ENCODE data around the gene EFCAB6.

The EFCAB6 gene

DNA sequence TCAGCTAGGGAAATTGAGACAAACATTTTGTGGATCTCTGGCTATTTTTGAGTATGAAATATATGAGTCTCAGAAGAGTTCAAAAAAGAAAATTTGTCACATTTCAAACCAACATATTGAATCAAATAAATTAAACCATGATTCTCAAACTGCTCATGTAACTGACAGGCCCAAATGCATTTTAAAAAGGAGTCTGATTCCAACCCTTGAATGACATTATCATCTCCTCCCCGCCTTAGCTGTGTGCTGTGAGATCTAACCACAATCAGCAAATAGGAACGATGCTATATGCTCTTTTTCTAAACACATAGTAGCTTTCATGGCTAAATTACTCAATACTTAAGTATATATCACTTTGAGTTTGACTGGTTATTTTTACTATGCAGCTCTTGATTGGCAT is 57.1 kb downstream of the EFCAB6 start:
- Mint-ChIP-seq H3K4me1 (no peaks in the 10 kb centered on the region), H3K36me3 (no peaks in the 10 kb centered on the region), H3K27ac (no peak overlapping the region), H3K27me3 (peaks cover 7% of the 10 kb centered on the region), H3K9me3 (peaks cover 6% of the 10 kb centered on the region), H3K4me3 (no peak overlapping the region)

DNA sequence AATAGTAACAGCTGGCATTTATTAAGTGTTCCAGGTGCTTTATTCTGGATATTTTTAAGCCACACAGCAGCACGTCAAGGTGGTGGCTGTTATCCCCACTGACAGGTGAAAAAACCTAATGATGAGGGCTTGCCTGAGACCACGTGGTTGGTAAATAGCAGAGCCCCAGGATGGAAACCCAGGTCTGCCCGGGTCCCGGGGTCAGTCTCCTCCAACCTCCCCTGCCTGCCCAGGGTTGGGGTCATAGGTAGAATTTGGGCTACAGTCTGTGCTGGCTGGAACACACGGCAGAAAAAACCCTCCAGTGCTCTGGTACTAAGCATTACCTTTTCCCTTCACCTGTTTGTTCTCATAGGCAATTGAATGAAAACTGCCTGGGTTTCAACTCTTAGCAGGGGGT is 57.9 kb downstream of the EFCAB6 start:
- Mint-ChIP-seq H3K36me3 (no peaks in the 10 kb centered on the region), H3K9me3 (peaks cover 6% of the 10 kb centered on the region), H3K27ac (no peak overlapping the region), H3K4me1 (no peaks in the 10 kb centered on the region), H3K27me3 (peaks cover 7% of the 10 kb centered on the region), H3K4me3 (no peak overlapping the region)

DNA sequence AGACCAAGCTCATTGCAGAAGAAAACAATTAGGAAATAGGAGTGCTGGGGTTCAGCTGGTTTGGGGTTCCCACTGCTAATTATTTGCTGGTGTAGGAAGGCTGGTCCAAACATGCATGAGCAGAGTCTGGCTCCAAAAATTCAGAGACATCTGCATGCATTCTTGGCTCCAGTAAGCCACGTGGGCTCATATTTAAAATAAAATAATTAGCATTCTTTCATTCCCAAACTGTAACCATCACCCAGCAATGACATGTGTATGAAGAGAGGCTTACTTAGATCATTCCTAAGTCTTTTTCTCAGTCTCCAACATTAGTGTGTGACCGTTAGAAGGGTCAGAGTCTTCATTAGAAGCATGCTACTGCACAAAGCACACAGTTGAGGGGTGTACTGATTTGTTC is 58.4 kb downstream of the EFCAB6 start:
- H3K27me3 Mint-ChIP-seq, result peaks cover 12% of the 10 kb centered on the region
- H3K36me3 Mint-ChIP-seq, result no peaks in the 10 kb centered on the region
- H3K9me3 Mint-ChIP-seq, result peaks cover 6% of the 10 kb centered on the region
- no peak overlapping the region for H3K4me3 Mint-ChIP-seq
- H3K27ac Mint-ChIP-seq, result no peak overlapping the region
- no peaks in the 10 kb centered on the region for H3K4me1 Mint-ChIP-seq

DNA sequence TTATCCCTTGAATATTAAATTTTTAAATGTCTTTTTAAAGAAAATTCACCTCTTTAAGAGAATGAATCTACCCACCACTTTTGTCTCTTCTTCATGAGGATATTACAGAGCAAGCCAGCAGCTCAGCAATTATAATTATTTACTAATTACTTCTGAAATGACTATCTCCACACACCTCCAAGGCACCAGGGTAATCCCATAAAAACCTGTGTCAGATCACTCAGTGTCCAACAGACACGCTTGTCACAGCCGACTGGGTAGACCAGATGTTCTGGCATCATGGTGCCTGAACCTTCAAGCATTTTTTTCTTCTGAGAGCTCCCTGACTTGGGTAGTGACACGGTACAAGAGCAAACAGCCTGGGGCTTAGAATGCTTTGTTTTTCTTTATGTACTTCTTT is 61.4 kb downstream of the EFCAB6 start:
- H3K4me3 Mint-ChIP-seq, result no peak overlapping the region
- no peaks in the 10 kb centered on the region for H3K9me3 Mint-ChIP-seq
- H3K27ac Mint-ChIP-seq, result no peak overlapping the region
- H3K36me3 Mint-ChIP-seq, result no peaks in the 10 kb centered on the region
- H3K27me3 Mint-ChIP-seq, result peaks cover 11% of the 10 kb centered on the region
- H3K4me1 Mint-ChIP-seq, result no peaks in the 10 kb centered on the region

DNA sequence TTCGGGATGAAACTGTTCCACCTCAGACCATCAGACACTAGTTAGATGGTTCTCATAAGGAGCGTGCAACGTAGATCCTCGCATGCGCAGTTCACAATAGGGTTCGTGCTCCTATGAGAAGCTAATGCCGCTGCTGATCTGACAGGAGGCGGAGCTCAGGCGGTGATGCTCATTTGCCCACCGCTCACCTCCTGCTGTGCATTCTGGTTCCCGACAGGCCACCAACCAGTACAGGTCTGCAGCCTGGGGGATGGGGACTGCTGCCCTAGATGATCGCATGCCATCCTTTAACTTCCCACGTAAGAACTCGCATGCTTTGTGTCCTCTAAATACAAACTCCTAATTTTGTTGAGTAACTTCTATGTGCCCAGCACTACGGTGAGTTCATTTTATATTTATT is 62.6 kb downstream of the EFCAB6 start:
- Mint-ChIP-seq H3K27ac (no peak overlapping the region), H3K27me3 (peaks cover 11% of the 10 kb centered on the region), H3K4me1 (no peaks in the 10 kb centered on the region), H3K4me3 (no peak overlapping the region), H3K36me3 (no peaks in the 10 kb centered on the region), H3K9me3 (no peaks in the 10 kb centered on the region)

DNA sequence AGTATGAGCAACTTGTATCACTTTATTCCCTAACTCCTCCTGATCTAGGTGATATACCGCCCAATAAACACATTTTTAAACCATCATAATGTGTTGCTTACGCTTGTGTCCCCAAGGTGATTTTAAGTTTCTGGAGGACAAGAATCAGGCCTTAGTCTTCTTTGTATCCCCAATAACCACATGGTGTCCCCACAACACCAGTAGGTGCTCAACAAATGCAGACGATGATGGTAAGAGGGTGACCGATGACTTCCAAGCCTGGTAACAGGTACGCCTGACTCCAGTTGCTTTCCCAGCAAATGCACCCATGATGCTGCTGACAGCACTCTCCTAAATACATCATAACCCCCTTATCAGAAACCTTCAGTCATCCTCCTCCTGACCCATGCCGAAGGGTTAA is 64.2 kb downstream of the EFCAB6 start:
- Mint-ChIP-seq H3K36me3 (no peaks in the 10 kb centered on the region), H3K27ac (no peak overlapping the region), H3K4me1 (no peaks in the 10 kb centered on the region), H3K27me3 (peaks cover 15% of the 10 kb centered on the region), H3K9me3 (no peaks in the 10 kb centered on the region), H3K4me3 (no peak overlapping the region)

DNA sequence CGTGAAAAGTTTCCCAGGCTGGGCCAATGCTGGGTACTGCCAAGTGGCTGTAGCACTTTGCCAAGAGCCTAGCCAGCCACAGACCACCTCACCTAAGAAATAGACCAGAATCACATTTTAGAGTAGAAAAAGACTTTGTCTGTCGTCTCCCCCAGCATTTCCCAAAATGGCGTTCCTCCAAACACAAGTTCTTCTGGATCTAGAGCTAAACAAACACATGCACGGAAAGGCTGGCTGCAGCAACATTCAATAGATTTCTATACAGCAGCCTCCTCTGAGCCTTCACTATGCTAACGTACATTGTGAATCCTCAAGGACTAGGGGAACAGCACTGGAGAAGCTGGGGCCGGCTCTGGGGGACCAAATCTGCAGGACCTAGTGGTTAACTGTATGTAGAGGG is 65.0 kb downstream of the EFCAB6 start:
- no peaks in the 10 kb centered on the region for H3K4me1 Mint-ChIP-seq
- H3K4me3 Mint-ChIP-seq, result no peak overlapping the region
- H3K36me3 Mint-ChIP-seq, result no peaks in the 10 kb centered on the region
- no peaks in the 10 kb centered on the region for H3K9me3 Mint-ChIP-seq
- H3K27ac Mint-ChIP-seq, result no peak overlapping the region
- H3K27me3 Mint-ChIP-seq, result peaks cover 15% of the 10 kb centered on the region

DNA sequence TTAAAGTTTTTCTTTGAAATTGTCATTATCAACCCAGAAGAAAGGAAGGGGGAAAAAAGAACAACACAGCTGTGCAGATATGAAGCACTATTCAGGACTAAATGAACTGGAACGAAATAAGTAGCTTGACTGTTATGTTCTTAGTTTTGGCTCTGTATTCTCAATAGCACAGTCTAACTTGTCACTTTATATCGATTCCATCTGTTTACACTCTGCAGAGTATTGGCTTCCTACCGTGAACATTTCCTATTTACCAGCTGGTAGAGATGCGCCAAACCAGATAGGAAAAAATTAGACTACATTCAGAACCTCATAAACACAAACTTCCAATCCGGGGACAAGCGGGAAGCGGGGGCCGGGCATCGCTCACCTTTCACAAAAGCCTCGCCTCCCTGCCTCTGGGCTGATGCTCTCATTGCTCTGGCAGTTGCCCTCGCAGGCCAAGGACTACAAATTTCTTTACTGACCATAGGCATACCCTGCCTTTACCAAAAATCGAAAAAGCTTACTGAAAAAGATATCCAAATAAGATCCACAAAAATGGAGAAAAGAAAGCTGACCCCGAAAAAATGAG is 66.2 kb downstream of the EFCAB6 start:
- no peak overlapping the region for H3K4me3 Mint-ChIP-seq
- H3K4me1 Mint-ChIP-seq, result no peaks in the 10 kb centered on the region
- no peaks in the 10 kb centered on the region for H3K36me3 Mint-ChIP-seq
- no peak overlapping the region for H3K27ac Mint-ChIP-seq
- H3K9me3 Mint-ChIP-seq, result no peaks in the 10 kb centered on the region
- H3K27me3 Mint-ChIP-seq, result peaks cover 13% of the 10 kb centered on the region

DNA sequence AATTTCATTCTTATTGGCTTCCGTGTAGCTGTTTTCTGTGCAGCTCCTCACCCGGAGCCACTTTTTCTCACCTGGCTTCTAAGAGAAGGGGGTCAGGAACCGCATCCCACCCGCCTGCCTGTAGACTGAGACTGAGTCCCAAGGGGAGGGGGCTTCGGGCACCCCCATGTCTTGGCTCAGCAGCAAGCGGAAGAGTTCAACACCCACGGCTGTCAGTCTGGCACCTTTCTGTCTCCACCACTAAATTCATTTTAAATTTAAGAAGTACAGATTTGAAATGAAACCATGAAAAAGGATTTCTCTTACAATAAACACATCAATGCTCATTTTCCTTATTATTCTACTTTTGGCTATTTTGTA is 66.7 kb downstream of the EFCAB6 start:
- Mint-ChIP-seq H3K36me3 (no peaks in the 10 kb centered on the region), H3K27me3 (peaks cover 13% of the 10 kb centered on the region), H3K4me1 (no peaks in the 10 kb centered on the region)

DNA sequence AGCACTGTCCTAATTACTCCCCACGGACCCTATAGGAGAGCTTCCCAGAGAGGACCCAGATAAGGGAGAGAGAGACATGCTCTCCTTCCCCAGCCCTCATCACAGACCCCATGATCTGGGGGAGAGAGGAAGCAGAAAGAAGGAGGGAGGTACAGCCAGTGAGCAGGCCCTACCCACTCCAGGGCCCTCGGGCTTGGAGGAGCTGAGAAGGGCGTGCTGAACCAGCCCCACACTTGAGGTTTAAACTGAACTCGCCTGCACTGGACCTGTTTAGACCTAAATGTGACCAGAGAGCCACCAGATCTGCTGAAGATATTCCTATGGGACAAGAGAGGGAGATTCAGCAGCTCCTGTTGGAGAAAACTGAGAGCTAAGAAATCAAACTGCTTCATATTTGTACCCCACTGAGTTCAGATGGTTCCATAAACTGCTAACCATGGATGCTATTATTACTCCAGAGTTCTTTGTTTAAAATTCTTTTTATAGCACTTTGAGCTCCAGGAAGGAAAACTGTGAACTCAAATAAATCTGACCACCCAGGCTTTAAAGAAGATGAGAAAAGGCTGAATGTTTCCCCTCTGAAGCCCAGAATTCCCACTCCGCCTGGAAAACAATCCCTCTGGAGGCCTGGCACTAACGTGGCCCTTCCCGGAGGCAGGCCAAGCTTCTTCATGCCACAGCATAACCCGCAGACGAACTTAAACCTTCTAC is 67.2 kb downstream of the EFCAB6 start:
- Mint-ChIP-seq H3K4me1 (no peaks in the 10 kb centered on the region), H3K36me3 (no peaks in the 10 kb centered on the region), H3K9me3 (no peaks in the 10 kb centered on the region), H3K4me3 (no peak overlapping the region), H3K27me3 (peaks cover 12% of the 10 kb centered on the region), H3K27ac (no peak overlapping the region)

More for the DNA sequence above, 66.7 kb downstream of the EFCAB6 start:
- Mint-ChIP-seq H3K4me3 (no peak overlapping the region), H3K27ac (no peak overlapping the region), H3K9me3 (no peaks in the 10 kb centered on the region)

DNA sequence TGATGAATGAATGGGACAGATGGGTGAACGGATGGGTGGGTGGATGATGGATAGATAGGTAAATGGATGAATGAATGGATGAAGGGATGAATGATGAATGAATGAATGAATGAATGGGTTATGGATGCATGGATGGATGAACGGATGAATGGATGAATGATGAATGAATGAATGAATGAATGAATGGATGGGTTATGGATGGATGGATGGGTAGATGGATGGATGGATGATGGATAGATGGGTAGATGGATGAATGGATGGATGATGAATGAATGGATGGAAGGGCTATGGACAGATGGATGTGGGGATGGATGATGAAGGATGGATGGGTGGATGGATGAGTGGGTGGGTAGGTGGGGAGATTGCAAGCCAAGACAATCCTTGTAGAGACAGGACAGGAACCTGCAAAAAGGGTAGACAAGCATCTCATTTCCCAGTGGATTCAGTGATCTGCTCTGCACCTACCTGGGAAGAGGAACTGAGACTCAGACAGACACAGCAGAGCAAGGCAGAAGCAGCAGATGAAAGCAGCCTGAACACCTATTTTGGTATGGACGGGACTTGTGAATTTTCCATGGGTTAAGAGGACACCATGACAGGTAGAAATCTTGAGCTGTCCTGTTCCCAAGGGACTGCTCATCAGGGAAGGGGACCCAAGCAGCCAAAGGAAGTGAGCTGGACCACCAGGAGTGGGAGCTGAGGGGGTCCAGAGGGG is 68.0 kb downstream of the EFCAB6 start:
- no peaks in the 10 kb centered on the region for H3K4me1 Mint-ChIP-seq
- no peaks in the 10 kb centered on the region for H3K9me3 Mint-ChIP-seq
- H3K27ac Mint-ChIP-seq, result no peak overlapping the region

DNA sequence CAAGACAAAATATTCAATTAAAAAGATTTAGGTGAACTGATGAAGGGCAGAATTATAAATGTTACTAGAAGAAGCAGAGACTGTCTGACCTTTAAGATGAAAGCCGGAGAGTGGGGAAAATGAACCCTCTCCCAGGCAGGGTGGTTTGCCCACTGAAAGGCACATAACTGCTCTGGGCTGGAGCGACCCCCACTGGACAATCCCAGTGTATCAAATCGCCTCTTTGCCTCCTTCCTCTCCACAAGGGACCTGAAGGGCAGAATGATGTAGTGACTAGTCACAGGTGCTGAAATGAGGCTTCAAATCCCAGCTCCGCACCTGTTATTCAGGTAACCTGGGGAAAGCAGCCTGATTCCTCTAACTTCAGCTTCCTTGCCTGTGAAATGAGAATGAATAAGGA is 69.0 kb downstream of the EFCAB6 start:
- Mint-ChIP-seq H3K4me1 (no peaks in the 10 kb centered on the region), H3K36me3 (no peaks in the 10 kb centered on the region), H3K27me3 (peaks cover 5% of the 10 kb centered on the region), H3K27ac (no peak overlapping the region), H3K4me3 (no peak overlapping the region), H3K9me3 (no peaks in the 10 kb centered on the region)

More for the DNA sequence above, 68.0 kb downstream of the EFCAB6 start:
- Mint-ChIP-seq H3K27me3 (peaks cover 11% of the 10 kb centered on the region), H3K36me3 (no peaks in the 10 kb centered on the region), H3K4me3 (no peak overlapping the region)

DNA sequence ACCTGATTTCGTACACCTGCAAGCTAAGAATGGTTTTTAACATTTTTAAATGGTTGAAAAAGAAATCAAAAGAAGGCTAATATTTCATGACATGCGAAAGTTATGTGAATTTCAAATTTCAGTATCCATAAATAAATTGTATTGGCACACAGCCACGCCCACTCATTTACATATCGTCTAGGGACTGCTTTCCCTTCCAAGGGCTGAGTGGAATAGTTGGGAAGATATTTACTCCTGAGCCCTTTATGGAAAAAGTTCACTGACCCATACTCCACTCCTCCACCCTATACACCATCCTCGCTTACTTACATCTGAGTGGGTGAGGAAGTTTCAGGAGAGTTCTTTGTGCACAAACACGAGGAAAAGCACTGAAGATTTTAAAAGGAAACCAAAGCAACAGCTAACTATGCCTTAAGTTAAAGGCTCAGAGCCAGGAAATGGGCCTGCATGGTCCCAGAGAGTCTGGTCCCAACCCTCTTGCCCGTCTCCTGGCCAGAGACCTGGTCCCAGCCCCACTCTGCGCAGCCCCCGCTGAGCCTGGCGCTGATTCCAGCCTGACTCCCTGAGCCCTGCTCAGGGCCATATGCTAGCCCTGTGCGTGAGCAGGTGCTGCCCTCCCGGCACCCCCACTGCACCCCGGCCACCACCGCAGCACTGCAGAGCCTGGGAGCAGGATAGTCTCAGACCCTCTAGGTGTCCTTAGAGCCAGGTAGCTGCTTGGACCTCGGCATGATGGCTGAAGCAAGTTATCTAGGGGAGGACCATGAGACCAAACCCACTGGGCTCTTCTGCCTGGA is 69.8 kb downstream of the EFCAB6 start:
- Mint-ChIP-seq H3K4me3 (no peak overlapping the region), H3K27ac (no peak overlapping the region), H3K4me1 (no peaks in the 10 kb centered on the region), H3K27me3 (peaks cover 4% of the 10 kb centered on the region), H3K36me3 (no peaks in the 10 kb centered on the region), H3K9me3 (no peaks in the 10 kb centered on the region)

DNA sequence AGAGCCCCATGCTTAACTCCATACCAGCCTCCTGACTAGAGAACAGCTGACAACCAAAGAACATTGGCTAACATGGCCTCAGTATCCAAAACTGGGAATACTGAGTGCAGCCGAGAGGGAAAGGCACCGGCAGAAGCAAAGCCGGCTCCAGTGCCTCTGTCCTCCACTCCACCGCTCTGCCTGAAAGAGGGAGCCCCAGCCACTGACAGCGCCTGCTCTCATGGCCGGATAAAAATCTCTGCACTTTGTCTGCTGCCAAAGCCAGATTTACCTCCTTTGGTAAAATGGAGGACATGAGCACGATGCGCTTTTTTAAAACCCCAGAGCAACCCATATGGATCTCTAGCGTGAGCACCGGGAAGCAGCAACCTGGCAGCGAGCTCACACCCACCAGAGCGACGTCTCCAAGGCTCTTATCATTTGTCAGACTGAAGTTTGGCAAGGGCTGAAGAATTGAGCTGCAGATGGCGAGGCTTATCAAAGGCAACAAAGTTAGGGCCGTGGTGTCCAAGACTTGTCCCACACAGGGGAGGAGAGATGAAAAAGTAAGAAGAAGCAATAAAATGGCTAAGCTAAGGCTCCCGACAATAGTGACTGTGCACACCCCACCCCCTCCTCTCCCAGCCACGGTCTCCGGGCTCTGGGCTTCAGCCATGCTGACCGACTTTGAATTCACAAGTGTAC is 71.4 kb downstream of the EFCAB6 start:
- H3K27ac Mint-ChIP-seq, result no peak overlapping the region
- peaks cover 4% of the 10 kb centered on the region for H3K27me3 Mint-ChIP-seq
- H3K4me1 Mint-ChIP-seq, result no peaks in the 10 kb centered on the region
- no peaks in the 10 kb centered on the region for H3K36me3 Mint-ChIP-seq
- H3K4me3 Mint-ChIP-seq, result no peak overlapping the region
- no peaks in the 10 kb centered on the region for H3K9me3 Mint-ChIP-seq

DNA sequence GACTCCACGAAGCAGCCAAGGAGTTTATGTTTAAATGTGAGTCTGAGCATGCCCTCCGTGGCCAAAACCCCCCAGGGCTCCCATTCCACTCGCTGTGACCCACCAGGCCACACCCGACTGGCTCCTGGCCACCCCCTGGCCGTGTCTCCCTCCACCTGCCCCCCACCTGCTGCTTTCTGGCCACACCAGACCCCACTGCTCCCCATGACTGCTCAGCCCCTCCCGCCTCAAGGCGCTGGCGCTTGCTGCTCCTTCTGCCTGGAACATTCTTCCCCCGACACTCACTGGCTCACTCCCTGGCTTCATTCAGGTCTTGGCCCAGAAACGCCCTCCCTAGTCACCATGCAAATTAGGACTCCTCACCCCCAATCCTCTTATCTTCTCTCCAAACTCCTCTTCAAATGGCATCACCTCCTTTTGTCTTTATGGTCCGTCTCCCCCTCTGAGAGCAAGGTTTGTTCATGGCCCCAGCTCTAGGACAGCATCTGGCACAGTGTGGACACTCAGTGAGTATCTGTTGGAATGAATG is 72.2 kb downstream of the EFCAB6 start:
- Mint-ChIP-seq H3K27me3 (peaks cover 4% of the 10 kb centered on the region), H3K4me3 (no peak overlapping the region), H3K9me3 (no peaks in the 10 kb centered on the region), H3K36me3 (no peaks in the 10 kb centered on the region), H3K27ac (no peak overlapping the region), H3K4me1 (no peaks in the 10 kb centered on the region)
